Urothelium cell line (cell line): Measurements from ENCODE around the gene MRPL39.

Experiments
- DNase-seq: peaks from one replicate; pipeline ENCODE4 v3.0.0; 2011; ENCODE audit warnings: low spot score, mixed read lengths
- FAIRE-seq: peaks from 2 replicates; lab custom pipeline; 2011; peaks lifted over from hg19 to GRCh38; lab: Jason Lieb, UNC

The MRPL39 gene

GRCh38 chr21:25541042-25541441 is 66.2 kb downstream of the MRPL39 start:
- DNase-seq (no peak), FAIRE-seq (no peak)

- FAIRE-seq, result no peak
- no peak for DNase-seq
Measured at GRCh38 chr21:25539606-25540005, 67.7 kb downstream of the MRPL39 start.

- FAIRE-seq (no peak), DNase-seq (no peak)
Measured at GRCh38 chr21:25537174-25537573, 70.1 kb downstream of the MRPL39 start.

- FAIRE-seq (no peak), DNase-seq (no peak)
Measured at GRCh38 chr21:25536752-25537151, 70.5 kb downstream of the MRPL39 start.

GRCh38 chr21:25535849-25536248 is 71.4 kb downstream of the MRPL39 start:
- FAIRE-seq (no peak), DNase-seq (no peak)
